Epidermal melanocyte (primary cell): Measurements from ENCODE around the gene RASAL2.

Source experiments
- DNase-seq: peaks from one replicate; pipeline ENCODE4 v3.0.0; 2011; ENCODE audit warnings: low spot score; ENCODE audit not compliant: insufficient read length

The RASAL2 gene

DNA sequence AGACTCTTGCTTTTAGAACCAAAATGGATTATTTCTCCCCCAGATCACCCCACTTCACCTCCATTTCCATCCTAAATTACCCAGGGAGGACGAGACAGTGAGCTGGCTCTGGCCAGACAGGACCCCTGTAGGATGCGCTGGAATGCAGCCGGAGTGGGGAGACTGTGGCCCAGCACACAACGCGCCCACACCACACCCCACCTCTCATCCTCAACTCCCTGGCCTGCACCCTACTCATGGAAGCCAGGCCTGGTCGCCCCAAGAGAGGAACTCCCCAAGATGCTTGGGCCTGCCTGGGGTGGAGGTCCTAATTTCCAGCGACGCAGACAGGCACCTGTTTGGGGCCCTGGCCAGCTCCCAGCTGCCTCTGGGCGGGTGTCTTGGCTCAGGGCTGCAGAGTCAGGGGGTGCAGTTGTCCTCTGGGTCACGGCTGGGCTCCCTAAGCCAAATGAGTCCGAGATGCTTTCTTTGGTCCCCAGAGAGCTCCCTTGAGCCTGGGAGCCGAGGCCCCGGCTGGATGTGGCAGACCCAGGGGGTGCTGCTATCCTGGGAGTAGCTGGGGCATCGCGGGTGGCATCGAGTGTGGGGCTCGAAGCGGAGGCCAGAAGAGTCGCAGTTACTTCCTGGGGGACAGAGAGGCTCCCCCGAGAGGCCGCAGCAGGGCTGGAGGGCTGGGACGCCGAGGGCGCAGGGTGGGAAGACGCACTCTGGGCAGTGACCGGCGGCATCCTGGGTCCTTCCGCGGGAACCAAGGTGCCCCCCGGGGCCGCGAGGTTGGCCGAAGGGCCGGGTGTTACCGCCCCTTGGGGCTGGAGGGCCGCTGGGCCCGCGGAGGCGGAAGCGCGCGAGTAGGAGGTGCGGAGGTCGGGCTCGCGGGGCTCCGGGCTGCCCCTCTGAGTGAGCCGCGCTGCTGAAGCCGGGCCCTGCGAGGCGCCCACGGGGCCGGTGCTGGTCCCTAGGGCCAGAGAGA, 392.5 kb downstream of the RASAL2 start:
- DNase-seq, result no peak

GRCh38 chr1:178487070-178487615, 393.2 kb downstream of the RASAL2 start:
- no peak for DNase-seq

GRCh38 chr1:178488393-178488792, 394.5 kb downstream of the RASAL2 start:
- no peak for DNase-seq

- no peak for DNase-seq
Measured at GRCh38 chr1:178489399-178489798, 395.5 kb downstream of the RASAL2 start.

DNA sequence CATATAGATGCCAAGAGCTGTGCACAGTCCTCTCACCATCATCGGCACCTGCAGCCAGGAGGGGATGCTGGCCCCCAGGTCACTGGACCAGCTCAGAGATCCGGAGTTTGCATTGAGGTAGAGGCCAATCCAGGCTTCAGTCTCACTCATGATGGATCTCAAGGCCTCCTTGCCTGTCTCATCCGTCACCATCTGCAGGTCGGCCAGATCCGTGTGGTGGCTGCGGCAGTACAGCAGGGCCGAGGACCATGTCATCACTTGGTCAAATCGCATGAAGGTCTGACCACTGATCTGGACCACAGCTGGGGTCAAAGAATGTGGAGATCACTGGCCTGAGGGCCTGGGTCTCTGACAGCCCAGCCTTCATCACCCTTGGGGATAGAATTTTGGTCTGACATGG, 396.2 kb downstream of the RASAL2 start:
- no peak for DNase-seq

DNA sequence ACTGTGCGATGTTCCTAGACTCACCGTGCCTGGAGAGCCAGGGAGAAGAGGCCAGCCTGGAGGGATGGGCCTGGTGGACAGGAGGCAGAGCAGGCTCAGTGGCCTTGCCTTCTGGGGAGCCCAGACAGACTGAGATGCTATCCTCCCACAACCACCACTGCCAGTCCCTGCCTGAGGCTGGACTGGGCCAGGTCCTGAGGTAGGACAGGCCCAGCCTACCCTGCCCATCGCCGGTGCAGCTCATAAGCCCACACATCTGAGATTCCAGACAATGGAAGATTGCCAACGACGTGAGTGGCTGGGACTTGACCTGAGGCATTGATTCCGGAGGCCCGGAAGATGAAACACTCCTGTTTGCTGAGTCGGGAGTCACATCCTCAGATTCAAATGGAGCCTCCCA, 397.1 kb downstream of the RASAL2 start:
- DNase-seq, result no peak

DNA sequence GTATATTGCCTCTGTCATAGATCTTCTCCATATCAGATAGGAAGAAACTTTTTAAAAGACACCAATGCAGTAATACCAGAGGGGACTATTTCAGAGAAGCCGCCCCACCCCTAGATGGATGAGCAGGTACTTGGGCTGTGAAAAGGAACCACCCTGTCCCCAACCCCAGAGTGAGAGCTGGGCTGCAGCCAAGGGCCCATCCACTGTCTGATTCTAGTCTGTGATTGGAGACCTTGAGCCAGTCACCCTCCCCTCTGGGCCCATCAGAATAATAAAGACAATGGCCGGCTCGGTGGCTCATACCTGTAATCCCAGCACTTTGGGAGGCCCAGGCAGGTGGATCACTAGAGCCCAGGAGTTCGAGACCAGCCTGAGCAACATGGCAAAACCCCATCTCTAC, 397.8 kb downstream of the RASAL2 start:
- DNase-seq, result no peak

- DNase-seq, result no peak
Measured at GRCh38 chr1:178492341-178492740, 398.4 kb downstream of the RASAL2 start.

- DNase-seq, result no peak
Measured at GRCh38 chr1:178493301-178493741, 399.4 kb downstream of the RASAL2 start.

DNA sequence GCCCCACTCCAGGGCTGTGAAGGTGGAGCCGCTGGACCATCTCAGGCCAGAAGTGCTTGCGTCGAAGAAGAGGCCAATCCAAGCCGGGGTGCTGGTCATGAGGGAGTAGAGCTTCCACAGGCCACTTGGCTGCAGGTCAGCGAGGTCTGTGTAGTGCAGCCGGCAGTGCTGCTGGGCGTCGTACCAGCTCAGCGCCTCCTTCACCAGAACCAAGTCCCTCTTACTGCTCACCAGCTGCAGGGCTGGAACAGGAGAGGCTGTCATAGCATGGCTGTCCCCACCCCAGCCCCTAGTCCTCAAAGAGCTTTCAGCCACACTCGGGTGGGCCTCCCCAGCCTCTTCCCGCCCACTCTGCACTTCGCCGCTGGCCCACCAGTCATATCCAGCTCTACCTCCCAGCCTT, 400.7 kb downstream of the RASAL2 start:
- no peak for DNase-seq

- DNase-seq, result no peak
Measured at GRCh38 chr1:178495158-178495557, 401.3 kb downstream of the RASAL2 start.

GRCh38 chr1:178495741-178496409, 402.0 kb downstream of the RASAL2 start:
- no peak for DNase-seq

- no peak for DNase-seq
Measured at GRCh38 chr1:178496410-178497135, 402.7 kb downstream of the RASAL2 start, which contains the start of gene CLEC20A. CLEC20A (minus strand) TSS chr1:178496964; CDS start chr1:178496939, 25 bp downstream.

DNA sequence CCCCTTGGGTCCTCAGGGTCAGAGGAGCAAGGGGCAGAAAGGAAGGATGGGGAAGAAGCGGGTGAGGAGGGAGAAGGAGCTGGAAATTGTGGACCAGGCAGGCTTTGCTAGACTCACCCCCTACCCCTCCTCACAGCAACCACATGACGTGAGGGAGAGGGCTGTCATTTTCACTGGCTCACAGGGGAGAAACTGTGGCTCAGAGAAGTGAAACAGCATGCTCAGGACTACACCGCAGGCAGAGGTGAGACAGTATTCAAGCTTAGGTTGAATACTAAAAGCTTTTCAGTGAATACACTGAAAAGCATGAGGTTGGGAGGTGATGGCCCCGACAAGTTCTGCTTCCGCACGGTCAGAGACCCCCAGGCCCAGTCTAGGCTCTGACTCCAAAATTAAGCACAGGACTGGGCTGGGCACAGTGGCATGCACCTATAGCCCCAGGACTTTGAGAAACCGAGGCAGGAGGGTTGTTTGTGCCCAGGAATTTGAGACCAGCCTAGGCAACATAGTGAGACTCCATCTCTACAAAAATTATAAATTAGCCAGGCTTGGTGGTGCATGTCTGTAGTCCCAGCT, 404.1 kb downstream of the RASAL2 start:
- no peak for DNase-seq

- DNase-seq, result no peak
Measured at GRCh38 chr1:178498896-178499675, 405.2 kb downstream of the RASAL2 start.

GRCh38 chr1:178500091-178500770, 406.3 kb downstream of the RASAL2 start:
- no peak for DNase-seq

GRCh38 chr1:178500936-178501554, 407.1 kb downstream of the RASAL2 start:
- DNase-seq, result no peak

DNA sequence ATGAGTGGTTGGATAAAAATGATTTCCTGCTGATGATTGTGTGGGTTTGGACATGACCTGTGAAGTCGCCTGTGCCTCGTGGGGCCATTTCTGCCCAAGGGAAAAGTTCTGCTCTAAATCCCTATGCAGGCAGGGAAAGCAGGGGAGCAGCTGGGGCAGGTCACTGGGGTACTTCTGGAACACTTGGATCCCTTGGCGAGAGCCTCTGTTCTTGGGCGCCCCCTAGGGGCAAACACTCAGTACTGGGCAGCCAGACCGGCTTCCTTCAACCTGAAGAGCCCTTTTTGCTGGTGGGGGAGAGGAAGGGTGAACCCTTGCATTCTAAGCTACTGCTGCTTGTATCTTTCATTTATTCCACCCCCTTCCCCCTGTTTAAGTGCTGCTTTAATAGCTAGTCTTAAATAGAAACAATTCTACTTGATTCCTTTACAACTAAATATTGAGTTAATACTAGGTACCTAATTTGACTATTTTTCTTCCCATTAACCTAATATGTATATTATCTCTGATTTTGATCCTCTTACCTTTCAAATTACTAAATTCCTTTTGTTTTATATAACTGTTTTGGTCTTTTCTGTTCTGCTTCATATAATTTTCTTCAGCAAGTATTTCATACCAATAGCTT, 407.9 kb downstream of the RASAL2 start:
- DNase-seq, result peak; percentile 82

GRCh38 chr1:178502330-178502714, 408.4 kb downstream of the RASAL2 start:
- no peak for DNase-seq
